ENCODE results near the gene GNA12.

The GNA12 gene

GRCh38 chr7:2834748-2835441 is 9.2 kb downstream of the GNA12 start:
- DNase-seq, result no peak

- DNase-seq, result no peak
Observed at GRCh38 chr7:2833083-2833910, 10.8 kb downstream of the GNA12 start.

- no peak for DNase-seq
Observed at GRCh38 chr7:2832461-2832860, 11.6 kb downstream of the GNA12 start.

GRCh38 chr7:2830609-2831376 is 13.3 kb downstream of the GNA12 start:
- no peak for DNase-seq

- no peak for DNase-seq
Observed at GRCh38 chr7:2829040-2829439, 15.1 kb downstream of the GNA12 start.

- no peak for DNase-seq
Observed at GRCh38 chr7:2826771-2827170, 17.3 kb downstream of the GNA12 start.

GRCh38 chr7:2825559-2826227 is 18.4 kb downstream of the GNA12 start:
- no peak for DNase-seq

- DNase-seq, result no peak
Observed at GRCh38 chr7:2824678-2825461, 19.2 kb downstream of the GNA12 start.

GRCh38 chr7:2824026-2824677 is 20.0 kb downstream of the GNA12 start:
- no peak for DNase-seq

GRCh38 chr7:2823130-2823529 is 21.0 kb downstream of the GNA12 start:
- no peak for DNase-seq

GRCh38 chr7:2821842-2822507 is 22.1 kb downstream of the GNA12 start:
- DNase-seq, result no peak

- no peak for DNase-seq
Observed at GRCh38 chr7:2821161-2821841, 22.8 kb downstream of the GNA12 start.

GRCh38 chr7:2820508-2820934 is 23.6 kb downstream of the GNA12 start:
- DNase-seq, result no peak

- no peak for DNase-seq
Observed at GRCh38 chr7:2819954-2820397, 24.1 kb downstream of the GNA12 start.

- no peak for DNase-seq
Observed at GRCh38 chr7:2819161-2819953, 24.8 kb downstream of the GNA12 start.

- DNase-seq, result no peak
Observed at GRCh38 chr7:2818653-2819052, 25.5 kb downstream of the GNA12 start.

- DNase-seq, result no peak
Observed at GRCh38 chr7:2818121-2818520, 26.0 kb downstream of the GNA12 start.

GRCh38 chr7:2817456-2817855 is 26.7 kb downstream of the GNA12 start:
- no peak for DNase-seq

GRCh38 chr7:2815875-2816245 is 28.2 kb downstream of the GNA12 start:
- DNase-seq, result no peak
